Aorta (tissue), 5 donors: ENCODE data around the gene GPC5. TPM values are rescaled to one million over a fixed set of nuclear protein-coding genes. Genes with fewer than 3 reads are reported as not detected.

ENCODE experiments used
- ATAC-seq: fragments of 200-7000 bp; cut with Tn5 transposase; one replicate; pipeline ENCODE4 v1.9.1; 2022; ENCODE audit warnings: moderate library complexity; ENCODE audit not compliant: low FRiP score
- DNase-seq, 2 donors: peaks; one replicate each; pipeline ENCODE4 v3.0.0-alpha.2; 2020
- H3K27ac ChIP-seq, 2 donors: one replicate each; pipeline ENCODE4 v1.5.1; 2013; ENCODE audit warnings: low read length in 2 of 2, mild to moderate bottlenecking in 2 of 2, moderate library complexity in 2 of 2, control low read depth in 1 of 2, inconsistent platforms in 1 of 2, low read depth in 1 of 2
- H3K27me3 ChIP-seq, 2 donors: one replicate each; pipeline ENCODE4 v1.6.1; 2013; ENCODE audit warnings: control low read depth in 1 of 2, low read length in 1 of 2, mild to moderate bottlenecking in 1 of 2, moderate library complexity in 1 of 2; ENCODE audit not compliant: insufficient read depth in 2 of 2, control insufficient read depth in 1 of 2
- H3K36me3 ChIP-seq, 2 donors: one replicate each; pipeline ENCODE4 v1.6.1; 2013; ENCODE audit warnings: control low read depth in 1 of 2, low read length in 1 of 2, mild to moderate bottlenecking in 1 of 2; ENCODE audit not compliant: insufficient read depth in 2 of 2, control insufficient read depth in 1 of 2
- H3K4me1 ChIP-seq, 2 donors: one replicate each; pipeline ENCODE4 v1.6.1; 2013; ENCODE audit warnings: low read length in 2 of 2, control low read depth in 1 of 2, mild to moderate bottlenecking in 1 of 2, moderate library complexity in 1 of 2; ENCODE audit not compliant: insufficient read depth in 2 of 2, control insufficient read depth in 1 of 2
- H3K4me3 ChIP-seq, 2 donors: one replicate each; pipeline ENCODE4 v1.5.1; 2013; ENCODE audit warnings: low read length in 2 of 2, control low read depth in 1 of 2, mild to moderate bottlenecking in 1 of 2
- H3K9me3 ChIP-seq: one replicate; pipeline ENCODE4 v1.6.1; 2013; ENCODE audit warnings: mild to moderate bottlenecking, low read length; ENCODE audit not compliant: control insufficient read depth
- WGBS, 2 donors: extraction: QIAGEN DNeasy Blood & Tissue Kit; methylation state at CpG; one replicate each; pipeline ENCODE4 v1.1.7; 2013; 5-methylcytosine and 5-hydroxymethylcytosine counted together
- intact Hi-C, 2 donors: fragments of 100-400 bp; cut with DNase I; formaldehyde crosslinking; loops; one replicate each; pipeline versions ENCODE4 v1.14.2 to v1.15.0; 2022
- polyA plus RNA-seq, 2 donors: library from polyadenylated mRNA; stranded (reverse); fragments of 200-250 nt; gene quantifications; one replicate each; pipeline ENCODE4 v1.2.3, GENCODE V29; 2013
- total RNA-seq, 2 donors: library from RNA; stranded (reverse); fragmentation: NEBNext Ultra II Directional; extraction: Animal tissue kit (Norgen Biotek cat#: 25700); gene quantifications; one replicate each; pipeline ENCODE4 v1.2.1, GENCODE V29; 2021
- donor health status: healthy with polysubstance abuse.
- donor health status: Bipolar disorder and iron deficiency.
- donor health status: DM: no; HTN: no; CAD: no.
- donor health status: DM: no; HTN: no; CAD: no.
- donor health status: DM: yes; HTN: yes; CAD: no.

GPC5 gene
- total and polyA plus RNA-seq, 4 donors = 0.97 to 1.5 TPM; not detected in 2

DNA sequence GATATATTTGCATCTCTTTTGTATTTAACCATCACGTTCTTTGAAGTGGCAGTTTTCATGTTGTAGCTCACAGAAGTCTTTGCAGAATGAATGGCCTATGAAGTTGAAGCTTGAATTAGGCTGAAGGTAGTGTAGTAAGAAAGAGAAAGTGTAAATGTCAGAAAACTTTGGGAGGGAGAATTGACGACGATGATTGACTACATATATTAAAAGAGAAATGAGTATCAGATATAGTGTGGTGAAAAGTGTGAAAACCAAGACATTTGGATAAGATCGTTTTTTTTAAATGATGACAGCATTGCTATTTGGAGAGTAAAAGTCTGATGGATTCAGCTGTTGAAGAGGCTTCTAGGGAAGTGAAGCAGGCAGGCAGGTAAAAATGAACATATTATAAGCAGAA lies 14.6 kb upstream of the GPC5 start:
- no peak overlapping the region for H3K27ac ChIP-seq
- no peaks in the 10 kb centered on the region for H3K36me3 ChIP-seq
- 78 to 83% methylated on average over 4 of the region's 4 CpGs for WGBS, 2 donors
- no peaks in the 10 kb centered on the region for H3K27me3 ChIP-seq
- ATAC-seq = no peak
- intact Hi-C loops = no loop called here
- no peaks in the 10 kb centered on the region for H3K4me1 ChIP-seq
- no peak for DNase-seq
- H3K4me3 ChIP-seq = no peak overlapping the region
- no peaks in the 10 kb centered on the region for H3K9me3 ChIP-seq

DNA sequence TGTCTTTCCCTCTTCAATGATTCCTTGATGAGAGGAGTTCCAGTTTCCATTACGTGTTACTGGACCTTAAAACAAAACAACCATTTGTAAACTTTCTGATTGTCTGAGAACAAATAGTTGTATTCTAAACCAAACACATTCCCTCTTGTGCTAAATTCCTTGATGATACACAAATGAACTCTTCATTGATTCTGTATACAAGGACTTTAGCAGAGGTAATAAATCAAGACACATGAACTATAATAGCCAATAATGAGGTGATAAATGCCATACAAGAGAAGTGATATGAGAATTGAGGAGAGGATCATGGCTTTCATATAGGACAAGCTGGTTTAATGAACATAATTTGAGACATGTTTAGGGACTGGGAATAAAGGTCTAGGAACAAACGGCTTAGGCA lies 13.5 kb upstream of the GPC5 start:
- Histone ChIP-seq H3K4me3 (no peak overlapping the region), H3K27me3 (no peaks in the 10 kb centered on the region), H3K36me3 (no peaks in the 10 kb centered on the region), H3K9me3 (no peaks in the 10 kb centered on the region), H3K27ac (no peak overlapping the region), H3K4me1 (no peaks in the 10 kb centered on the region)
- WGBS, 2 donors = 73 to 76% methylated on average over 2 of the region's 2 CpGs
- no peak for DNase-seq
- intact Hi-C loops = no loop called here
- ATAC-seq = no peak

DNA sequence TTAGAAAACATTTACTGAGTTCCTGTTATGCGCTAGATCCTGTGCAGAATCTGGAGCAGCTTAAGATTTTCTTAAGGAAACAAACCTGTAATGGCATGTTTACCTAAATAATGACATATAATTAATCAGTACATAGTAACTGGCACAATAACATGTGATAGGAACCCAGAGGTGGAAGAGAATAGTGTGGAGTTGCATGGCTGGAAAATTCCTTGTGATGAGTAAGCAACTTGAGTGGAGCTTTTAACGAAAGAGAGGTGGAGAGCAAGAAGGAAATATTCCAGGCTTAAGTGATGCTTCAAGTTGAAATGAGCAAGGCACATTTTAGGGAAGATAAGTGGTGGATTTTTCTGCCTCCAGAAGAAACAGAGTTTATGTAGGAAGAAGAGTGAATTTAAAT lies 9.2 kb upstream of the GPC5 start:
- intact Hi-C loops = no loop called here
- DNase-seq (no peak), ATAC-seq (no peak)
- Histone ChIP-seq H3K4me3 (no peak overlapping the region), H3K4me1 (no peaks in the 10 kb centered on the region), H3K9me3 (no peaks in the 10 kb centered on the region), H3K27me3 (no peaks in the 10 kb centered on the region), H3K36me3 (no peaks in the 10 kb centered on the region), H3K27ac (no peak overlapping the region)
- WGBS, 2 donors = 83 to 86% methylated on average over 2 of the region's 2 CpGs

DNA sequence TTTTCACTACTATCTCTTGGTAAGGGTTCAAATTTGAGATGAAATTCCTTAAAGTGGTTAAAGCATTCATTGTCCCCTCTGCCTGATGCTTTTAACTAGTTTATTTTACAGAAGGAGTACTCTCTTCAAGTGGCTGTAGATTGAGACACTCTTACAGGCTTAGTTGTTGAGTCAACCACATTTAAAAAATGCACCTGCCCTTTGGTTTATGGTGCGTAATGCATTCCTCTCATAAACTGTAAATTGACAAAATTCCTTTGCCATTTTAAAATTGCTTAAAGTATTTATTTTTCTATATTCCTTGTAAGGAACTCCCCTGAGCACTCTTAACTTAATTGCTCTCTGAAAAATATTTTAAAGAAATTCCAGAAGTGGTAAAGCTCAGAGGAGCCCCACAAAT lies 826 bp upstream of the GPC5 start:
- no peaks in the 10 kb centered on the region for H3K9me3 ChIP-seq
- no peak overlapping the region for H3K27ac ChIP-seq
- no peaks in the 10 kb centered on the region for H3K27me3 ChIP-seq
- no peaks in the 10 kb centered on the region for H3K36me3 ChIP-seq
- intact Hi-C loops = loop anchor here in 1 of 2 donors (5.0 kb wide), 1 partner anchor 50 kb away; the partner anchor contains the start of gene MIR17HG
- ATAC-seq (no peak), DNase-seq (no peak)
- H3K4me1 ChIP-seq = no peaks in the 10 kb centered on the region
- H3K4me3 ChIP-seq = no peak overlapping the region
- 70 to 85% methylated on average over 1 of the region's 1 CpG for WGBS, 2 donors

DNA sequence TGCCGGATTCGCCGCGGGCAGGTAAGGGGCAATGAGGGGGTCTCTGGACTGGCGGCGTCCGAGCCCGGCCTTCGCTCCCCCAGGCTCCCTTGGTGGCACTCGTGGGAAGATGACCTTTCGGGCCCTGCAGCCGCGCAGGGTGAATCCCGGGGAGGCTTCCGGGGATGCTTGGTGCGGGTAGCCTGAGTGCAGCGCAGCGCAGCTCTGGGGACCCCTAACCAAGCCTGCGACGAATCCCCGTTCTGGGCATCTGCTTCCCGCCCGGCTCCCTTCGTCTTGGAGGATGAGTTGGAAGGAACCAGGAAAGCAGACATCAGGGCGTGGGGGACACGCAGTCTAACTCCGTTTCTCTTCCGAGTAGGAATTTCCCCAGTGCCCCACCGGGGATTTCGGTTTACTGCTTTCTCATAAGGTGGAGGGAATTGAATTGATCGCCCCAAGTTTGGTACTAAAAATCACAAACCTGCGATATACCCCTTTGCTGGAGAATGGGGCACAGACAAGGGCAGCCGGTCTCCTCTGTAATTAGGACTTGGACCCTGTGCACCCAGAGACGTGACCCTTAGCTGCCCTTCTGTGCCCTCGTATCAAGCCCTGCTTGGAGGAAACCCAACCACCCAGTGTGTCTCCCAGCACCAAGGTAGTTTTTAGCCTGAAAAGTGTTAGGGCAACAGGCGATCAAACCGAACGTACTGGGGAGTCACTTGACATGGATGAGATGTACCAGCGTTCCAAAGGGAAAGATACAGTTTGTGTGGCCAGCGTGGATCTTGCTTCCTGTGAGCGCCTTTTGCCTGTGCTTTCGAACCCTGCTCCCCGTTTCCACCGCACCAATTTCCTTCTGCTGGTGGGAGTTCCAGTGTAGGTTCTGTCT lies 1.0 kb downstream of the GPC5 start:
- peak in 1 of 2 donors; percentile 64 for DNase-seq

DNA sequence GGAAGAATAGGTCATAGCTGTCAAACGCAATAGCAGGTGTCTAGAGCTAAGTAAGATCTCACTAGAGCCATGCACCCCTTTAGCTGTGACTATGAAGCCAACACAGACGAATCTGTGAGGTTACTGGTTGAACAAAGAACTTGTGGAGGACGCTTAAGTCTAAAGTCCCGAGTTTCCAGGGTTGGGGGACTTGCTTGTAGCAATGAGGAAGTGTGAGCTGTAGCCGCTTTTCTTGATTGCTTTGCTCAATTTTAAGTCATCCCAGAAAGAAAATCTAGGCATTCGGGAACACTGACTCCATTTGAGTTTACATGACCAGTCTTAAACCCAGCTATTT lies 1.6 kb downstream of the GPC5 start:
- no peak overlapping the region for H3K27ac ChIP-seq
- peaks cover 0 to 1% of the 10 kb centered on the region in 2 donors for H3K27me3 ChIP-seq
- DNase-seq (no peak), ATAC-seq (no peak)
- no peak overlapping the region for H3K4me3 ChIP-seq
- no peaks in the 10 kb centered on the region for H3K4me1 ChIP-seq
- no peaks in the 10 kb centered on the region for H3K36me3 ChIP-seq
- 57 to 66% methylated on average over 6 of the region's 6 CpGs for WGBS, 2 donors
- no peaks in the 10 kb centered on the region for H3K9me3 ChIP-seq
- intact Hi-C loops = no loop called here

More for the DNA sequence above, 1.0 kb downstream of the GPC5 start:
- no peaks in the 10 kb centered on the region for H3K27me3 ChIP-seq
- no peaks in the 10 kb centered on the region for H3K4me1 ChIP-seq
- H3K27ac ChIP-seq = no peak overlapping the region
- peak; percentile 43 for ATAC-seq
- no peaks in the 10 kb centered on the region for H3K9me3 ChIP-seq
- intact Hi-C loops = loop anchor here in 1 of 2 donors (5.0 kb wide), 1 partner anchor 52 kb away; the partner anchor contains the start of gene MIR17HG
- H3K36me3 ChIP-seq = no peaks in the 10 kb centered on the region
- peak overlapping the region in 1 of 2 donors; percentile 33 for H3K4me3 ChIP-seq
- WGBS, 2 donors = 21 to 26% methylated on average over 44 of the region's 44 CpGs

DNA sequence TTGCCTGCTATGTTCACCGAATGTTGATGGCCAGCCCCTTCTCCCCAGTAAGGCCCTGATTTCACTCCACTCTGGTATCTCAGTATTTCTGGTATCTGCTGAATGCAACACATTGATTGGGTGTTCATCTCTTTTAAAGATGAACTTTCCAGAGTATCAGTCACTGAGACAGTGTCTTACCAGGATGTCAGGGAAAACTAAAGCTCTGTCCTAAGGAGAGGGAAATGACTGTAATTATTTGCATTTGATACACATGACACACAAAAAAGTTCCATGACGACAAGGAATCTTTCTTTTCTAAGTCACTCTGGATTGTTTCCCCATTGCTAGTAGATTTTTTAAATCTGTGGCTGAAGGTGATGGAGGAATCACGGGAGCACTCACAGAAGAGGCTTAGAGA lies 2.2 kb downstream of the GPC5 start:
- peaks cover 0 to 2% of the 10 kb centered on the region in 2 donors for H3K27me3 ChIP-seq
- 74 to 82% methylated on average over 3 of the region's 3 CpGs for WGBS, 2 donors
- no peak for DNase-seq
- no peaks in the 10 kb centered on the region for H3K4me1 ChIP-seq
- no peak overlapping the region for H3K4me3 ChIP-seq
- no peaks in the 10 kb centered on the region for H3K9me3 ChIP-seq
- ATAC-seq = no peak
- H3K27ac ChIP-seq = no peak overlapping the region
- no peaks in the 10 kb centered on the region for H3K36me3 ChIP-seq
- intact Hi-C loops = no loop called here

DNA sequence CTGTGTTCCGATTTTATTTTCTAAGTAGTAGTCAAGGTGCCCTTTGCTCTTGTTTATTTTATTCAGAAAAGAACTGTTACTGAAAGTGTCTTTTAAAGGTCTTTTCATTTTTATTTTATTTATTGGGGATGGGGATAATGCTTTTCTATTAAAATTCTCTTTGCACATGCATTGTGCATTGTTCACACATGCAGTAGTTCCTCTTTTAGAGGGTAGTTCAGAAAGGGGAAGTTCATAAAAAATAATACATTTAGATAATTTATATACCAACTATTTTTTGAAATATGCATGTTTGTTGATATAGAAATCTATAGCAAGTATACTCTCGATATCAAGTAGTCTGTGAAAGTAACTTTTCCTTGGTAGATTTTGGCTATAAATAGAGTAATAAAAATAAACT lies 3.5 kb downstream of the GPC5 start:
- Histone ChIP-seq H3K27ac (no peak overlapping the region), H3K4me3 (no peak overlapping the region), H3K36me3 (no peaks in the 10 kb centered on the region), H3K27me3 (peaks cover 0 to 2% of the 10 kb centered on the region in 2 donors), H3K9me3 (no peaks in the 10 kb centered on the region), H3K4me1 (no peaks in the 10 kb centered on the region)
- ATAC-seq (no peak), DNase-seq (no peak)
- intact Hi-C loops = no loop called here
- WGBS, 2 donors = 49 to 52% methylated on average over 2 of the region's 2 CpGs

DNA sequence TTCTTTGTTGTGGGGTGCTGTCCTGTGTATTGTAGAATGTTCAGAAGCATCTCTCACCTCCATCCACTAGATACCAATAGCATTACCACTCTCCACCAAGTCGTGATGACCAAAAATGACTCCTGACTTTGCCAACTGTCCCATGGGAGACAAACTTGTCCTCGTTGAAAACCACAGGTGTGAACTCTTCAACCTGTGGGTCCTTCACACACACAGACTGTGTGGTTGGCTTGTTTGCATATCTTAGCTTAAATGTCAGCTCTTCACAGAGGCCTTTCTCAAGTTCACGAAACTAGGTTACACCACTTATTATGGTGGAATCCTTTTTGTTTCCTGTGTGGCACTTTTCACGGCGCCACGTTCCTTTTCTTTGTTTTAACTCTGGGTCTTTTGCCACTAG lies 6.8 kb downstream of the GPC5 start:
- no peak for ATAC-seq
- no peak for DNase-seq
- peaks cover 0 to 2% of the 10 kb centered on the region in 2 donors for H3K27me3 ChIP-seq
- intact Hi-C loops = no loop called here
- H3K4me3 ChIP-seq = no peak overlapping the region
- H3K9me3 ChIP-seq = no peaks in the 10 kb centered on the region
- no peaks in the 10 kb centered on the region for H3K4me1 ChIP-seq
- no peaks in the 10 kb centered on the region for H3K36me3 ChIP-seq
- H3K27ac ChIP-seq = no peak overlapping the region
- 92 to 93% methylated on average over 6 of the region's 6 CpGs for WGBS, 2 donors
